Ovary (tissue), 3 donors: ENCODE data around the gene HMGCS2.

Source experiments
- POLR2A ChIP-seq: fragments of 450-650 bp; IDR thresholded peaks from one replicate; pipeline ENCODE4 v1.6.1; 2017; ENCODE audit warnings: antibody characterized with exemption, mild to moderate bottlenecking, moderate library complexity
- TF ChIP-seq, protein P1 (sequence below), 3 donors: fragments of 450-650 bp in 2 of 3; fragments of 200-600 bp in 1 of 3; IDR thresholded peaks; one replicate each; pipeline versions ENCODE4 v1.5.1 to v1.8.0; 2016 to 2022; ENCODE audit warnings: antibody characterized with exemption in 3 of 3, mild to moderate bottlenecking in 1 of 3
- donor health status: DM: no; HTN: no; CAD: no.

DNA sequence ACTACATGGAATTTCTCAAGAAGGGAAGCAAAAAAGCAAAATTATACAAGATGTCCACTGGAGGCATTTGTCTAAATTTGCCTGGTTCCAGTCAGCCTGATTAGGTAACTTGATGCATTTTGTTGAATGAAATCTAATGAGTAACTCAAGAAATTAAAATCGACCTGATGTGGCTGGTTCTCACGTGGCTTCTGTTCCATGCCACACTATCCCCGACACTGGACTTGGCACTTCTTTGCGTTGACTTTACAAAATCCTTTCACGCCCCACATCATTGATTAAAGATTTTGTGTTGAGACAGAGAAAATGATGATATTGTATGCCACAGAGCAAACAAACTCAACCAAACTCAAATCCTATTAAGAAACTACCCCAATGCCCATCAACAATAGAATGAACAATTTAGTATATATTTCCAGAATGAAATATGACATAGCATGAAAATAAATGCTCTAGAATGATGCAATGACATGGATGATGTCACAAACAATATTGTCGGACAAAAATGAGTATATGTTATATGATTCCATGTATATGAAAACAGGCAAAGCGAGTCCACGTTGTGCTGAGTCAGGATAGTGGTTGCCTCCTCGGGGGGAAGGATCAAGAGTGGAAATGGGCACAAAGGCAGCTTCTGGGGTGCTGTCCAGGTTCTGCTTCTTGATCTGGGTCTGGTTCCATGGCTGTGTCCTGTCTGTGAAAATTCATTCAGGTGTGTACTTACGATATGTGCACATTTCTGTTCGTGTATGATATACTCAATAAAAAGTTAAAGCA is 12.9 kb upstream of the HMGCS2 start:
- TF ChIP-seq, protein P1, sequence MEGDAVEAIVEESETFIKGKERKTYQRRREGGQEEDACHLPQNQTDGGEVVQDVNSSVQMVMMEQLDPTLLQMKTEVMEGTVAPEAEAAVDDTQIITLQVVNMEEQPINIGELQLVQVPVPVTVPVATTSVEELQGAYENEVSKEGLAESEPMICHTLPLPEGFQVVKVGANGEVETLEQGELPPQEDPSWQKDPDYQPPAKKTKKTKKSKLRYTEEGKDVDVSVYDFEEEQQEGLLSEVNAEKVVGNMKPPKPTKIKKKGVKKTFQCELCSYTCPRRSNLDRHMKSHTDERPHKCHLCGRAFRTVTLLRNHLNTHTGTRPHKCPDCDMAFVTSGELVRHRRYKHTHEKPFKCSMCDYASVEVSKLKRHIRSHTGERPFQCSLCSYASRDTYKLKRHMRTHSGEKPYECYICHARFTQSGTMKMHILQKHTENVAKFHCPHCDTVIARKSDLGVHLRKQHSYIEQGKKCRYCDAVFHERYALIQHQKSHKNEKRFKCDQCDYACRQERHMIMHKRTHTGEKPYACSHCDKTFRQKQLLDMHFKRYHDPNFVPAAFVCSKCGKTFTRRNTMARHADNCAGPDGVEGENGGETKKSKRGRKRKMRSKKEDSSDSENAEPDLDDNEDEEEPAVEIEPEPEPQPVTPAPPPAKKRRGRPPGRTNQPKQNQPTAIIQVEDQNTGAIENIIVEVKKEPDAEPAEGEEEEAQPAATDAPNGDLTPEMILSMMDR (IDR thresholded peaks at IDR 0.05), result no peak
- no peak for TF ChIP-seq POLR2A
